Skeletal muscle satellite cell (primary cell): ENCODE results near the gene RNASE3.
"Not testable (repeated sequence)": the region's sequence is repeated elsewhere in the genome, so short reads cannot be mapped to it uniquely, and the experiment has no call there.

Experiments
- H3K27me3 ChIP-seq: 2 replicates; pipeline ENCODE4 v1.7.0; 2013; ENCODE audit warnings: low read length; ENCODE audit not compliant: control insufficient read depth, insufficient read depth
- H3K36me3 ChIP-seq: 2 replicates; pipeline ENCODE4 v1.7.0; 2013; ENCODE audit warnings: mild to moderate bottlenecking, control low read depth, low read length; ENCODE audit not compliant: insufficient read depth
- H3K4me1 ChIP-seq: 2 replicates; pipeline ENCODE4 v1.7.0; 2013; ENCODE audit warnings: low read length; ENCODE audit not compliant: control insufficient read depth, insufficient read depth
- H3K4me2 ChIP-seq: 2 replicates; pipeline ENCODE4 v1.7.0; 2013; ENCODE audit warnings: mild to moderate bottlenecking, low read length
- H3K4me3 ChIP-seq: 2 replicates; pipeline ENCODE4 v1.7.0; 2013; ENCODE audit warnings: low read length
- H3K9ac ChIP-seq: 2 replicates; pipeline ENCODE4 v1.7.0; 2013; ENCODE audit warnings: mild to moderate bottlenecking, low read depth, low read length, moderate library complexity
- H3K9me3 ChIP-seq: replicated peaks from 2 replicates; pipeline ENCODE4 v1.7.0; 2013; ENCODE audit warnings: mild to moderate bottlenecking, control low read depth, low read length

The RNASE3 gene

DNA sequence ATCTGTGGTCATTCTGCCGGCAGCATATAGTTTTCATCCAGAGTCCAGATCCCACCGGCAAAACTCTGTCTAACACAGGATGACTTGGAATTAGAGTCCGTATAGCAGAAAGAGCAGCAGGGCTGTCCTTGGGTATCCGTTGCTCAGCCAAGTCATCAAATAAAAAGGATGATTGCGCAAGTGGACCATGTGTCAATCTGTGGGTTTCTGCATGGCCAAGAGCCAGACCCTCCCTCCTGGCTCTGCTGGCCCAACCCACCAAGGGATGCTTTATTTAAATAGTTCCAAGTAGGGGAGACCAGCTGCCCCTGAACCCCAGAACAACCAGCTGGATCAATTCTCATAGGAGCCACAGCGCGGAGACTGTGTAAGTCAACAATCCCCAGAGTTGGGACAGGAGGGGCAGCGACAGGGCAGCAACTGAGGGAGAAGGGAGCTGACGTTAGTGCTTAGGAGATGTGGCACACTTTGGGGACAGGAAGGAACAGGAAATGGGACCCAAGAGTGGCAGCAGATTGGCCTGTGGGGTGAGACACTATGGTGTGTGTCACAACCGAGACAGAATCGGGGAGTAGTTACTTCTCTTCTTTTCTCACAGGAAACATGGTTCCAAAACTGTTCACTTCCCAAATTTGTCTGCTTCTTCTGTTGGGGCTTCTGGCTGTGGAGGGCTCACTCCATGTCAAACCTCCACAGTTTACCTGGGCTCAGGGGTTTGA lies 28.0 kb downstream of the RNASE3 start:
- H3K9me3 ChIP-seq, H3K27me3 ChIP-seq, H3K4me2 ChIP-seq, H3K4me3 ChIP-seq, H3K36me3 ChIP-seq, H3K9ac ChIP-seq, H3K4me1 ChIP-seq: not testable (repeated sequence)

- not testable (repeated sequence) for H3K4me3 ChIP-seq, H3K9me3 ChIP-seq, H3K36me3 ChIP-seq, H3K4me1 ChIP-seq, H3K9ac ChIP-seq, H3K27me3 ChIP-seq, H3K4me2 ChIP-seq
These were observed 32.6 kb downstream of the RNASE3 start for GRCh38 chr14:20923766-20924297.

- peaks cover 8% of the 10 kb centered on the region for H3K27me3 ChIP-seq
- no peaks in the 10 kb centered on the region for H3K36me3 ChIP-seq
- no peaks in the 10 kb centered on the region for H3K9me3 ChIP-seq
- H3K9ac ChIP-seq = no peak overlapping the region
- no peaks in the 10 kb centered on the region for H3K4me1 ChIP-seq
- H3K4me2 ChIP-seq = no peak overlapping the region
- no peak overlapping the region for H3K4me3 ChIP-seq
These were observed 43.1 kb downstream of the RNASE3 start for GRCh38 chr14:20934148-20934762.

DNA sequence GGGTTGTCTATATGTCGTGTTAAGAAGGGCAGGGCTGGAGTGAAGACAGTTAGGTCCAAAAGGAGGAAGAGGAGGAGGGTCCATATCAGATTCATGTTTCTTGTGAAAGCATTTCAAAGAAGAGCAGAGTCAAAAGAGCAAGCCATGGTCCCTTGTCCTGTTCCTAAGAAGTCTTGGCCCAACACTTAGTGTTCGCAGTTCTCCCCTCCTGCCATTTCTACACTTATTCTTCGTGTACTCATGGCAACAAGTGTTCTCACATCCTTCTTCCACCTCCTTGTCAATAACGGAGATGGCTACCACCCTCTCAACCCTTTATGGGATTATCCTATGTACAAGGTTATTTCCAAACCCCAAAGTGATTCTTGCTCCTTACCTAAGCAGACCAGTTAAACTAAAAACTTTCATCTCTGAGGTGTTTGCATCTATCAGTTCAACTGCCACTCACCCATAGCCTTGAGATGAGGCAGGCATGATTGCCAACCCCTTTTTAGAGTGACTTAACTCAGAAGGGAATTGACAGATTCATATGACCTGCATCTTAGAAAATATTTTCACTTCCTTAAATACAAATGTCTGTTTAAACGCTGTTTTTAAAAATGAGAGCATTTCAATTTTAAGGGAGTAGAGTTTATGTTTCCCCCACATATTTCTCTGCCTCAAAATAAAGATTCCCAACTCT lies 44.3 kb downstream of the RNASE3 start:
- H3K36me3 ChIP-seq = no peaks in the 10 kb centered on the region
- no peak overlapping the region for H3K9ac ChIP-seq
- no peak overlapping the region for H3K4me2 ChIP-seq
- peaks cover 8% of the 10 kb centered on the region for H3K27me3 ChIP-seq
- H3K4me1 ChIP-seq = no peaks in the 10 kb centered on the region
- H3K9me3 ChIP-seq = no peaks in the 10 kb centered on the region
- no peak overlapping the region for H3K4me3 ChIP-seq
